HG03520 (cell line): ENCODE measurements around the gene OR5H15.
"Not testable (repeated sequence)": the region's sequence is repeated elsewhere in the genome, so short reads cannot be mapped to it uniquely, and the experiment has no call there.

Source experiments
- ATAC-seq: cut with Tn5 transposase; IDR thresholded peaks from one replicate; pipeline ENCODE4 v1.9.1; 2021; ENCODE audit warnings: mild to moderate bottlenecking, moderate library complexity; ENCODE audit not compliant: unreplicated experiment

The OR5H15 gene

DNA sequence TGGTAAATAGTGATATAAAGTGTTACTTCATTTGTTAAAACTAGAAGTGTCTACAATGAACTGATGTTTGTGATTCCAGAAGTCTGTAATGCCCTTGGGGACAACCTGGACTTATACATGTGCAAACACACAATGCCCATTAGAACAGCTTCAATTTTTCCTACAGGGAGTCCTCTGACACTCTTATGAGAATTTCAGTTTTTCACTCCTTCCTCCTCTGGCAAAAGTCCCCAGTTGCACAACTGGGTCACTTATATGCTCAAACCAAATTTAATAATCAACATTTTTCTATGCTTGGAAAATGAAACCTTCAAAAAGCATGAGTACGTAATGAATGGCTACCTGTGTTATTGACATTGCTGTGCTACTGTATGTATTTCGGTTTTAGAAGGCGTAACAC is at the start of gene OR5H15:
Gene OR5H15 (plus strand): TSS at position 301 of the 400 bp plus-strand sequence. CDS start 2,004 bp downstream, outside the sequence.
- ATAC-seq = no peak

DNA sequence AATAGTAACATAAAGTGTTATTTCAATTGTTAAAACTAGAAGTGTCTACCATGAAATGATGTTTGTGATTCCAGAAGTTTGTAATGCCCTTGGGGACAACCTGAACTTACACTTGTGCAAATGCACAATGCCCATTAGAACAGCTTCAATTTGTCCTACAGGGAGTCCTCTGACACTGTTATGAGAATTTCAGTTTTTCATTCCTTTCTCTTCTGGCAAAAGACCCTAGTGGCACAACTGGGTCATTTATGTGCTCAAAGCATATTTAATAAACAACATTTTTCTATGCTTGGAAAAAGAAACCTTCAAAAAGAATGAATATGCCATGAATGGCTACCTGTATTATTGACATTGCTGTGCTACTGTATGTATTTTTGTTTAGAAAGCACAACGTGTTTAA is 36.1 kb upstream of the OR5H15 start, which contains the start of gene OR5H1:
Gene OR5H1 (plus strand): TSS at position 301 of the 400 bp plus-strand sequence. CDS start 1,977 bp downstream, outside the sequence.
- ATAC-seq = no peak

DNA sequence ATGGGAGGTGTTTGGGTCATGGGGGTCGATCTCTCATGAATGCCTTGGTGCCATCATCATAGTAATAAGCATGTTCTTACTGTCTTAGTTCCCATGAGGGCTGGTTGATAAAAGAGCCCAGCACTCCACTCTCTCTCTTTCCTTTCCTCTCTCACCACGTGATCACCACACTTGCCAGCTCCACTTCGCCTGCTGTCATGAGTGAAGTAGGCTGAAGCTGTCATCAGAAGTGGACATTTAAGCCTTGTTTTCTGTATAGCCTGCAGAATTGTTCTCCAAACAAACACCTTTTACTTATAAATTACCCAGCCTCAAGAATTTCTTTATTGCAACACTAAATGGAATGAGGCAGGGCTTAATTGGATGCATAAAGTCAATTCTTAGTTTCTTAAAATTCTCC is 29.9 kb upstream of the OR5H15 start:
- ATAC-seq = no peak

DNA sequence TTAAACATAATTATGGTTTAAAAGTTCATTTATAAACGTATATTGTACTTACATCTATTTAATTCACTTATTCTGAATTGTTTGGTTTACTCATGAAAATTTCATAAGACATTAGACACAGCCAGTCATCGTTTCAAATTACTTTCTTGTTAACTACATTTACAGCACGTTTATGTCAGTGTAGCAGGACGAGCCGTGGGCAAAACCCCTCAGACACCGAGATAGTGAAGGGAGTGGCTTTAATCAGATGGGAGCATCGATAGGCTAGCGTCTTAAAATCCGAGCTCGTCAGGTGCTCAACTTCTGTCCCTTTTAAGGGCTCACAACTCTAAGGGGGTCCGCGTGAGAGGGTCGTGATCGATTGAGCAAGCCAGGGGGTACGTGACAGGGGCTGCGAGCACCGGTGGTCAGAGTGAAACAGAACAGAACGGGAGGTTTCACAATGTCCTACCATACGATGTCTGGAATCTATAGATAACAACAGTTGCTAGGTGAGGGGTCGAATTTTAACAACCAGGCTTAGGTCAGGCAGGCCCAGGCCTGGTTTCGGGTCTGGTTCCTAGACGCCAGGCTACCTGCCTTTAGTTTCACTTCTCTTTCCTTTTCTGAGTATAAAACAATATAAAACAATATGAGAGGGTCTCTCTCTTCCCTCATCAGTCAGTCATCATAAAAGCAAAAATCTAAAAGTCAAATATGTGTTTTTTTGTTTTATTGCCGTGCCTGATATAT is 28.5 kb upstream of the OR5H15 start:
- ATAC-seq = not testable (repeated sequence)

DNA sequence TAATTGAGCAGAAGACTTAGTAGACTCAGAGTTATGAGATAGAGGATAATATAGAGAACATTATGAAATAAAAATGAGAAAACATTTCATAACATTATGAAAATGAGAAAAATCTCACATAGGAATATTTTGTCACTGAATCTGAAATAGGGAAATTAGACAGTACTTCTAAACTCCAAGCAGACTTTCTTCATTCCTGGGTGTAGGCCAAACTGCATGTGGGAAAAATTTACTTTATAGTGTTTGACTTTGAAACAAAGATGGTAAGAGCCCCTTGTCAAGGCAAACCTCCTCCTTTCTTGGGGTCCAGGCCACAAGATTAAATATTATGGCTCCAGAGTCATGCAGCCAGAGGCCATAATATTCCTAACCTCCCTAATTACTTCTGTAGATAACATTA is 26.0 kb upstream of the OR5H15 start:
- ATAC-seq = no peak

DNA sequence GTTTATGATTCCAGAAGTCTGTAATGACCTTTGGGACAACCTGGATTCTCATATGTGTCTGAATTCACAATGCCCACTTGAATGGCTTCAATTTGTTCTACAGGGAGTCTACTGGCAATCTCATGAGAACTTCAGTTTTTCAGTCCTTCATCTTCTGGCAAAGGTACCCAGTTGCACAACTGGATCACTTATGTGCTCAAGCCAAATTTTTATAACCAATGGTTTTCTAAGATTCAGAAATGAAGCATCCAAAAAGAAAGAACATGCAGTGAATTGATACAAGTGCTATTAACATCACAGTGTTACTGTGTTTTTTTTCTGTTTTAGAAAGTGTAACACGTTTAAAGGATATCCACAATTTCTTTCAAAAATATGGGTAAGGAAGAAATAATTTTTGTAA is 19.3 kb upstream of the OR5H15 start, which contains the start of gene OR5H14:
Gene OR5H14 (plus strand): TSS at position 301 of the 400 bp plus-strand sequence. CDS start 1,907 bp downstream, outside the sequence.
- no peak for ATAC-seq

DNA sequence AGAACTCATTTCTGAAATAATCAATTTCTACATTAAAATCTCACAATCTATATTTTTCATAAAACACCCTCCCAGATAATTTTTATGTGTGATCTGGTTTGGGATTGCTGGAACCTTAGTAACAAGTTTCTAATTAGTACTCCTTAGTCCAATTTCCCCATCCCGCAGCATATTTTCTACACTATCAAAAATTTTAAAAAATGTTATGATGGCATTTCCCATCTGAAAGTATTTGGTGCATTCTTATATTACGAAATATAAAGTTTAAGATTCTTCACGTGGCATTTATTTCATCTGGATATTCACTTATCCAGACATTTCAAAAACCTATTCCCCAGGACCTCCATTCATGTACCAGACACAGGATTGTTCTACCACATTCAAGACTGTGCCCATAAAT is 17.7 kb upstream of the OR5H15 start:
- no peak for ATAC-seq

DNA sequence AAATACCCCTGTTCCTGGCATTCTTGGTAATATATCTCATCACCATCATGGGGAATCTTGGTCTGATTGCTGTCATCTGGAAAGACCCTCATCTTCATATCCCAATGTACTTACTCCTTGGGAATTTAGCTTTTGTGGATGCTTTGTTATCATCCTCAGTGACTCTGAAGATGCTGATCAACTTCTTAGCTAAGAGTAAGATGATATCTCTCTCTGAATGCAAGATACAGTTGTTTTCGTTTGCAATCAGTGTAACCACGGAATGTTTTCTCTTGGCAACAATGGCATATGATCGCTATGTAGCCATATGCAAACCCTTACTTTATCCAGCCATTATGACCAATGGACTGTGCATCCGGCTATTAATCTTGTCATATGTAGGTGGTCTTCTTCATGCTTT is 17.0 kb upstream of the OR5H15 start:
- not testable (repeated sequence) for ATAC-seq

DNA sequence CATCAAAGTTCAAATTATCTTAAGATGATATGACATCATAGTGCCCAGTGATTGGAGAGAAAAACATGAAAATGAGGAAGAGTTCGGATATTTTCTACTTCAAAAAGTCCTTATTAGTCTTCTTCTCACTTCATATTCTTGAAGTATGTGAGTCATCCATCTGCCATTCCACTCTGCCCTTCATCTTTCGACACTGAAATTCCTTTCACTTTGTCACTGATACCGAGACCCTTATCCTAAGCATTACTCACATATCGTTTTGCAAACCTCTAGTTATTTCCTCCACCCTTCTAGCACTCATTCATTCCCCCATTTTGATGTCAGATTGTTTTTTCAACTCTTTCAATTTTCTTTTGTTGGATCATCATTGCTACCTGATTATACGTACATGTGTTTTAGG is 15.3 kb upstream of the OR5H15 start:
- ATAC-seq = no peak

DNA sequence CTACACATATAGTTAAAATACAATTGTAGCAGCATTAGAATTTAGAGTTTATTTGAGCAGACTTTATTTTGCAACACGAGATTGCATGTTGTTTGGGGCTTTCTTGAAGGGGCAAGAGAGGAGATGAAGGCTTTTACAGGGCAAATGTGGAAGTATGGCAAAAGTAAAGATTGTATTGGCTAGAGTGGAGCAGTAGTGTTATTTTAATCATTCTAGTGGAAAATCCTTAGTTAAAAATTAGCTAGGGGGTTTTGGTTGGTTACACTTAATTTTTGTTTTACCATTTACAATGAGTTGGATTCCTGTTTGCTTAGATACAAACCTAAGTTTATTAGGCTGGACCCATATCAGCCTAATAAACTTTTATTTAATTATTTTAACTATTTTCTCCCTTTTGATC is 4.6 kb downstream of the OR5H15 start:
- ATAC-seq = no peak

DNA sequence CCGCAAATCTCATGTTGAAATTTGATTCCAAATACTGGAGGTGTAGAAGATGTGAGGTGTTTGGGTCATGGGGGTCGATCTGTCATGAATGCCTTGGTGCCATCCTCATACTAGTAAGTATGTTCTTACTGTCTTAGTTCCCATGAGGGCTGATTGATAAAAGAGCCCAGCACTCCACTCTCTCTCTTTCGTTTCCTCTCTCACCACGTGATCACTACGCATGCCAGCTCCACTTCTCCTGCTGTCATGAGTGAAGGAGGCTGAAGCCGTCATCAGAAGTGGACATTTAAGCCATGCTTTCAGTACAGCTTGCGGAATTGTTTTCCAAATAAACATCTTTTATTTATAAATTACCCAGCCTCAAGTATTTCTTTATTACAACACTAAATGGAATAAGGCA is 6.1 kb downstream of the OR5H15 start:
- ATAC-seq = no peak

DNA sequence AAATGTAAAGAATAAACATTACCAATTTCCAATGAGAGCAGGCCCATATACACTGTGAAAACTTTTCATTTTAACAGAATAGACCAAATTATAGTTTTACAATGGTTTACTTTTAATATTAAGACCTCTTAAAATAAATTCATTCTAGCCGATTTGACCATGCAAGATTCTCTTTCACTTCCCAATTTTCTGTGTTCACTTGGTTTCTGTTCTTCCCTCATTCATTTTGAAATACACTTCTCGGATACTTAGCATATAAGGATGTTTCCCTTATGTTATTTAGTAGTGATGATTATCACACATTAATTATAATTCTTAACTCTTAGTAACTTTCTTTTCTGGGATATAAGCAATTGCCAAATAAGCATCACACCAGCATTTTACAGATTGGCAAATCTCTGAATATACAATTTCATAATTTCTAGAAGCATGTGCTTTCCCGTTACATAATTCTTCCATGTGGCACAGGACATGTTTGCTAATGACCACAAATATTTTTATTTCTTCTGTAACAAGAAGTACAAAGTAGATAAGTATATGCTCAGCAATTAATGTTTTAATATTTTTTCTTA is 13.9 kb downstream of the OR5H15 start:
- no peak for ATAC-seq

DNA sequence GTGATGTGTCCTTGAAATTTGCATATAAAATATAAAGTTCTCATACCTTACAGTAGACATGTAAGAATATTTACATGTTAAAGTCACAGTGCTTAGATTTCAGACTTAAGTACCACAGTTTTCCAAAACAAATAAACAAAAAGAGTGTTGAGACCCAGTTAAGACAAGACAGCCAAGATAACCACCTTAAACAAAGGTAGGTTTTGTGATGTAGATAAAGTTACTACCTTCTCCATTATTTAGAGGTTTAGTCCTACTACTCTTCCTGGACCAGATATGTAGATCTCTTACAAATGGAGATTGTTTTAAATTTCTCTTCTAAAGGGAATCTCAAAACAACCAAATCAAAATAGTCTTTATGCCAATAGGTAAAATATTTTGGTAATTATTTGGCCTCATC is 15.7 kb downstream of the OR5H15 start:
- ATAC-seq = no peak

DNA sequence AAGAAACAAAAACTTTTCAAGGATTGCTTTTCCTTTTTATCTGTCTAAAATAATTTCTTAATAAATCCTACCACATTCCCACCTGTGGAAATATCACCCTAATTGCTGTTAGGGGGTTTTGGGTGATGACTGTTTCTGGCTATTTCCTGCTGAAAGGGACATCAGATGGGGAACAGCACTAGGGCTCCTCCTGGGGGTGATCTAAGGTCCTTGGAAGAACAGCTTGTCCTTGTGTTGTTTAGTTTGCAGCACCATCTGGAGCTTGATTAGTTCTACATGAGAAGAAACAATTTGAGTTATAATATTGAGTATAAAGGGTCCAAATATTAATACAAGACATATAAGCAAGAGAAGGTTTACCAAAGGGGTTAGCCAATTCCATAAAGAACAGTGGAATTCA is 18.7 kb downstream of the OR5H15 start:
- ATAC-seq = no peak

DNA sequence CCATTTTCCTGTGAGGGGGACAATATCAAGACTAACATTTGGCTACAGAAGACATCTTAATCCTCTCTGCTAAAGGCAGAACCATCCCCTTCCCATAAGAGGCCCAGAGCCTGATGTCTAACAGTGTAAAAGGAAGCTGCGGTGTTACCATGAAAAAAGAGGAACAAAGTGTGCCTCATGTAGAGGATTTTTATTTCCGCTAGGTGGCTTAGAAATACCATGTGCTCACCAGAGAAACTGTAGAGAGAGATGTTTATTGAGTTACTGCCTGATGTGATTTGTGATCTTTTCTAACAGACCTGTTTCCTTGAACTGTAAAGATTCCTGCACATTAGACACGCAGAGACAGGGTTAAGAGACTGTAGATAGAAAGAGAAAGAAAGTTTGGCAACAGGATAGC is 22.0 kb downstream of the OR5H15 start:
- ATAC-seq = peak; percentile 71

DNA sequence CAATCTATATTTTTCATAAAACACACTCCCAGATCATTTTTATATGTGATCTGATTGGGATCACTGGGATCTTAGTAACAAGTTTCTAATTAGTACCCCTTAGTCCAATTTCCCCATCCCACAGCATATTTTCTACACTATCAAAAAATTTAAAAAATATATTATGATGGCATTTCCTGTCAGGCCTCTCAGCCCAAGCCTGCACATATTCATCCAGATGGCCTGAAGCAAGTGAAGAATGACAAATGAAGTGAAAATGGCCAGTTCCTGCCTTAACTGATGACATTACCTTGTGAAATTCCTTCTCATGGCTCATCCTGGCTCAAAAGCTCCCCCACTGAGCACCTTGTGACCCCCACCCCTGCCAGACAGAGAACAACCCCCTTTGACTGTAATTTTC is 24.4 kb downstream of the OR5H15 start:
- not testable (repeated sequence) for ATAC-seq

DNA sequence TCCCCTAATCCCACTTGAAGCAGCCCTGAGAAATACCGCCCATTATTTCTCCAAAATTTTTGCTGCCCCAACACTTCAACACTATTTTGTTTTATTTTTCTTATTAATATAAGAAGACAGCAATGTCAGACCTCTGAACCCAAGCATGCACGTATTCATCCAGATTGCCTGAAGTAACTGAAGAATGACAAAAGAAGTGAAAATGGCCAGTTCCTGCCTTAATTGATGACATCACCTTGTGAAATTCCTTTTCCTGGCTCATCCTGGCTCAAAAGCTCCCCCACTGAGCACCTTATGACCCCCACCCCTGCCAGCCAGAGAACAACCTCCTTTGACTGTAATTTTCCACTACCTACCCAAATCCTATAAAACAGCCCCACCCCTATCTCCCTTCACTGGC is 29.8 kb downstream of the OR5H15 start:
- not testable (repeated sequence) for ATAC-seq

DNA sequence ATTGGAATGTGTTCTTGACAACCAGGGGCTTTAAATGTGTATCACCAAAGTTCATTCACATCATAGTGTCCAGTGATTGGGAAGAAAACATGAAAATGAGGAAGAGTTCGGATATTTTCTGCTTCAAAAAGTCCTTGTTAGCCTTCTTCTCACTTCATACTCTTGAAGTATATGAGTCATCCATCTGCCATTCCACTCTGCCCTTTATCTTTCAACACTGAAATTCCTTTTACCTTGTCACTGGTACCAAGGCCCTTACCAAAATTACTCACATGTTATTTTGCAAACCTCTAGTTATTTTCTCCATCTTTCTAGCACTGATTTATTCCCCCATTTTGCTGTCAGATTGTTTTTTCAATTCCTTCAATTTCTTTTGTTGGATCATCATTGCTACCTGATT is 32.5 kb downstream of the OR5H15 start:
- ATAC-seq = no peak

DNA sequence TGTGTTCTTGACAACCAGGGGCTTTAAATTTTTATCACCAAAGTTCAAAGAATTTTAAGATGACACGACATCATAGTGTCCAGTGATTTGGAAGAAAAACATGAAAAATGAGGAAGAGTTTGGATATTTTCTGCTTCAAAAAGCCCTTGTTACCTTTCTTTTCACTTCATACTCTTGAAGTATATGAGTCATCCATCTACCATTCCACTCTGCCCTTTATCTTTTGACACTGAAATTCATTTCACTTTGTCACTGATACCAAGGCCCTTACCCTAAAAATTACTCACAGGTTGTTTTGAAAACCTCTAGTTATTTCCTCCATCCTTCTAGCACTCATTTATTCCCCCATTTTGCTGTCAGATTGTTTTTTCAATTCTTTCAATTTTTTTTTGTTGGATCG is 42.7 kb downstream of the OR5H15 start:
- no peak for ATAC-seq

DNA sequence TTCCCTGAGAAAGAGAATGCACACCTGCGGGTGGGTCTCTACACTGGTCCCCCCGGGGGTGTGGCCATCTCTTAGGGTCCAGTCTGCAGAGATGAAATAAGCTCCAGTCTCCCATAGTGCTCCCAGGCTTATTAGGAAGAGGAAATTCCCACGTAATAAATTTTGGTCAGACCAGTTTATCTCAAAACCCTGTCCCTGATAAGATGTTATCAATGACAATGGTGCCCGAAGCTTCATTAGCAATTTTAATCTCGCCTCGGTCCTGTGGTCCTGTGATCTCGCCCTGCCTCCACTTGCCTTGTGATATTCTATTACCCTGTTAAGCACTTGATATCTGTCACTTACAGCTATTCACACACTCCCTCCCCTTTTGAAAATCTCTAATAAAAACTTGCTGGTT is 46.8 kb downstream of the OR5H15 start:
- no peak for ATAC-seq

DNA sequence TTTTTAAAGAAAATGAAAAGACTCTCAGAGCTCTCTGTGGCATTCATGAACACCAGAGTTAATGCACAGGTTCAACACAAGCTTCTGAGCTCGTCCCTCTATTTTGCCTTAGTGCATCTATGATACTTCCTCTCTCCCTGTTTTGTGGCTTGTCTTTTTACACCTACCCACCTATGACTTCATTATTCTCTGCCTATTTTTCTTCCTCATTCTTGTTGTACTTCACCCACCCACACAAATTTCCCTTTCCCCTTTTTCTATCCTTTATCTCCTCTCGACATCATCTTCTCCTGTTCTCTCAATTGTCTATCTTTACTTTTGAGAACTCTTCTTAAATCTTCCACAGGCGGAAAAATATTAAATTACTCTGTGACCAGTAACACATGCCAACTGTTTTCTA is 48.6 kb downstream of the OR5H15 start:
- no peak for ATAC-seq
